Activated CD4-positive, alpha-beta T cell treated with anti-CD3 and anti-CD28 coated beads, Interleukin-10, Interleukin-2, amounts not matched to agents 100 ng/mL and 50 ng/mL, durations not matched to agents 16 hours and 8 hours (primary cell): ENCODE results near the gene ELP5.

ENCODE experiments used
- DNase-seq: peaks from one replicate; pipeline ENCODE4 v3.0.0-alpha.2; 2020

ELP5 gene

GRCh38 chr17:7219812-7220592, 32.0 kb upstream of the ELP5 start, which contains the start of the genes ACADVL and DLG4:
Gene ACADVL (plus strand): TSS chr17:7219938. CDS start chr17:7219985, 47 bp downstream.
Gene DLG4 (minus strand): TSS chr17:7219836.
- DNase-seq, result peak; percentile 89

GRCh38 chr17:7220593-7221277, 31.3 kb upstream of the ELP5 start:
- peak; percentile 78 for DNase-seq

- DNase-seq, result no peak
Observed at GRCh38 chr17:7221278-7222092, 30.5 kb upstream of the ELP5 start.

GRCh38 chr17:7222093-7222971, 29.7 kb upstream of the ELP5 start:
- DNase-seq, result no peak

GRCh38 chr17:7222972-7223292, 29.1 kb upstream of the ELP5 start:
- no peak for DNase-seq

GRCh38 chr17:7223375-7223774, 28.6 kb upstream of the ELP5 start:
- no peak for DNase-seq

GRCh38 chr17:7224110-7224509, 27.9 kb upstream of the ELP5 start:
- DNase-seq, result no peak

- no peak for DNase-seq
Observed at GRCh38 chr17:7224661-7225111, 27.3 kb upstream of the ELP5 start.

GRCh38 chr17:7225711-7226331, 26.2 kb upstream of the ELP5 start:
- no peak for DNase-seq

- DNase-seq, result no peak
Observed at GRCh38 chr17:7226721-7227710, 25.0 kb upstream of the ELP5 start.

- DNase-seq, result no peak
Observed at GRCh38 chr17:7228920-7229319, 23.1 kb upstream of the ELP5 start.

GRCh38 chr17:7229504-7229903, 22.5 kb upstream of the ELP5 start:
- DNase-seq, result no peak

GRCh38 chr17:7232114-7232513, 19.9 kb upstream of the ELP5 start:
- no peak for DNase-seq

GRCh38 chr17:7233701-7234082, 18.3 kb upstream of the ELP5 start:
- DNase-seq, result no peak

- DNase-seq, result peak; percentile 97
Observed at GRCh38 chr17:7234083-7234951, 17.7 kb upstream of the ELP5 start, which contains the start of gene DVL2. Gene DVL2 (minus strand): TSS chr17:7234517. CDS start chr17:7234262, 255 bp downstream.

- no peak for DNase-seq
Observed at GRCh38 chr17:7235693-7236665, 16.0 kb upstream of the ELP5 start.

GRCh38 chr17:7236808-7237207, 15.2 kb upstream of the ELP5 start:
- DNase-seq, result no peak

GRCh38 chr17:7237266-7237760, 14.7 kb upstream of the ELP5 start:
- no peak for DNase-seq
